Measurements from ENCODE around the gene MYO9B.

- TF ChIP-seq CTCF (IDR thresholded peaks at IDR 0.05), result no peak
- no peak for TF ChIP-seq POLR2AphosphoS5 (IDR thresholded peaks at IDR 0.05; ENCODE audit: insufficient read depth in 1 of 2, low read depth in 1 of 2)
Observed at GRCh38 chr19:17104679-17105078, 29.1 kb downstream of the MYO9B start.

Measured in vagina (tissue), 2 donors.